ENCODE data around the gene SMARCC1.
A peak's percentile ranks its signal among the peaks of the same experiment; 100 is the strongest.

The SMARCC1 gene

DNA sequence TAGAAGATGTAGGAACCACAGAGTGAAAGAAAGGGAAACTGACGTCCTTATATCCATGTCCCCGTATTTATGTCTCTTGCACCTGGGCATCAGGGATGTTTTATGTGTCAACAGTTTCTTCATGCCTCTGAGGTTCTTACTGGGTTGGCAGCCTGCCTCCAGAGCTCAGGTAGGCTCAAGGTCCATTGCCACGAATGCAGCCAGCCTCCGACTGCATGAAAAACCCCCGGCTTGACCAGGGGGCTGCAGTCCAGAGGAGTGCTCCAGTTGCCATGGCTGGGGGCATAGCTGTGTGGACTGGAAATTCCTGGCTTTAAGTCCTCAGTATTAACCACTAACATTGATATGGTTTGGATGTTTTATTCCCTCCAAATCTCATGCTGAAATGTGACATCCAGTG lies 200.3 kb downstream of the SMARCC1 start:
- DNase-seq, result no peak

DNA sequence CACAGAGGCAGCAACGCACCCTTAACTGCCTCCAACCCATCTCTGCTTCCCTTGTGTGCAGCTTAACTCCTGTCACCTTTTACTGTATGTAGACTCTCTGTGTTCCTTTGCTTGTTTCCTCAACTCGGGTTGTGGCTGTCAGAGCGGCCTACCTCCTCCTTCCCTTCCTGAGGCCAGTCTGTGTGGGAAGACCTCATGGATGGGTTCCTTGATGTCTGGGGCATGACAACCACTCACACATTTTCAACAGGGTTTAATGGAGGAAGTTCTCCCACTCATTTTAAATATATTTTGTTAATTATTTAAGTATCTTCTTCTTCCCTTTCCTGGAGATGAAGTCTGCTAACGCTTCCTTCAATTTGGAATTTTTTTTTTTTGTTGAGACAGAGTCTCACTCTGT lies 201.2 kb downstream of the SMARCC1 start:
- DNase-seq, result no peak

DNA sequence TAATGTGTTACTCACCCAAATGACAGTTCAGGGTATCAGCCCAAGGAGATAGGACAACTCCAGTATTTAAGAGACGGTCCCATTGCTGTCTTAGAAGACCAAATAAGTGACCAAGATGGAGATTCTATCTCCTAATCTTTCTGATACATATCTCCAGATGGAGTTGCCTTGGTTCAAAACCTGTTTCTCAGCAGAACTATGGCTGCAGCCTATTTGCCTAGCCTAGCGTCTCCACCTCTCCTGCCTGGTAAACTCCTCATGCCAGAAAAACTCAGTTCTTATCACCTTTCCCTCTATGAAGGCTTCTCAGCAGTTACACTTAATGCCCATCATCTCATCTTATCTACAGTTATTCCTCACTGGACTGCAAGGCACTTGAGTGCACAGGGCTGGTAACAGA lies 201.8 kb downstream of the SMARCC1 start:
- no peak for DNase-seq

DNA sequence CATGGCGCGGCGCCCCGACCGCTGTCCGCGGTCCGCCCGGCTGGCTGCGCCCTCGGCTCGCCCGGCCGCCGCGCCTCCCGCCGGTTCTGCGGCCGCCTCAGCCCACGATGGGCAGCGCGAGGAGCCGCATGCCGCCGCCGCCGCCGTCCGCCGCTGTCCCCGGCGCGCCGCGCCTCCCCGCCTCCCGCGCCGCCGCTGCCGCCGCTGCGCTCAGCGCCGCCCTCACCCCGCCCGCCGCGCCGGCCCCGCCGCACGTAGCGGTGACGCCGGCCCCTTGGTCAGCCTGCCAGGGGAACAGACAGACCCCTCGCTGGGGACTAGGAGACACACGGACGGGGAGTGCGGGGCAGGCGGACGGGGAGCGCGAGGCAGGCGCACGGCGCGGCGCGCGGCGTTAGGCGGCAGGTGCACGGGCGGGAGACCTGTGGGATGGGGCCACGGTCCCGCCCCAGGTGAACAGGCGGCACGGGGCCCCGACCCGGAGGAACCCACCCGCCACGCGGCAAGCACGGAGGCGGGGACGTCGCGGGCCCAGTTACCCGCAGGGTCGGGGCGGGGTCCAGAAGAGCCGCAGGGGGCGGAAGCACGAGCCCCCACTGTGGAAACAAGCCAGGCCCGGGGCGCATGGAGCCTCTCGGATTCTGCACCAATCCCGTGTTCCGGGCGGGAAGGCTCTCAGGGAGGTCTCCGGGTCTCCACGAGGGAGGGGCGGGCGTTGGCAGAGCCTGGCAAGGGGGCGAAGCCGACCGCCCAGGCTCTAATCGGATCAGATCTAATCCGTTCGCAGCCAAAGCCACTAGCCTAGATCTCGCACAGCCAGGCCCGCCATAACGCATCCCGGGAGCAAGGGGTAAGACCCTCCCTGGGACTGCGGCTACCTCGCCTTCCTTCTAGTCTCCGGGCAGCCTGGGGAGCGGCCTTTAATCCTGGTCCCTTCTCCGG lies 202.7 kb downstream of the SMARCC1 start, which contains the start of gene CSPG5:
Gene CSPG5 (minus strand): TSS at position 175 of the 942 bp plus-strand sequence. CDS start 172 bp downstream, at position 3.
- no peak for DNase-seq

DNA sequence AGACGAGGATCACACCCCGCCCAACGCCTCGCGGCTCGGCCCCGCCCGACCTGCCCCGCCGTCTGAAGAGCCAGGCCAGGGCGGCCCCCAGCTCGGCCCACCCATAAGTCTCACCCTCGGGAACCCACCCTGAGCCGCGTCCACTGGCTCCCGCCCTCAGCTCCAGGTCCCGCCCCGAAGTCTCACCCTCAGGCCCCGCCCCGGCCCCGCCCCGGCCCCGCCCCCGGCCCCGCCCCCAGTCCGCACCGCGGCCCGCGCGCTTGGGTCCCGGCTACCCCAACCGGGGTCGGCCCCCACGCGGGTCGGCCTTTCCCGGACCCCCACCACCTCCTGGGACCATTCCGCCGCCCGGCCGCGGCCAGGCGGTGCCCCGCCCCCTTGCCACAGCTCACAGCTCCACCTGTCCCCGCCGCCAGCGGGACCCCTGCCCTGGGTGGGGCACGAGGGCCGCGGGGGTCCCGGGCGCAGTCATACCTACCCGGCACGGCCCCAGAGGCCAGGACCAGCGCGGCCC lies 203.5 kb downstream of the SMARCC1 start:
- DNase-seq, result peak; percentile 3

DNA sequence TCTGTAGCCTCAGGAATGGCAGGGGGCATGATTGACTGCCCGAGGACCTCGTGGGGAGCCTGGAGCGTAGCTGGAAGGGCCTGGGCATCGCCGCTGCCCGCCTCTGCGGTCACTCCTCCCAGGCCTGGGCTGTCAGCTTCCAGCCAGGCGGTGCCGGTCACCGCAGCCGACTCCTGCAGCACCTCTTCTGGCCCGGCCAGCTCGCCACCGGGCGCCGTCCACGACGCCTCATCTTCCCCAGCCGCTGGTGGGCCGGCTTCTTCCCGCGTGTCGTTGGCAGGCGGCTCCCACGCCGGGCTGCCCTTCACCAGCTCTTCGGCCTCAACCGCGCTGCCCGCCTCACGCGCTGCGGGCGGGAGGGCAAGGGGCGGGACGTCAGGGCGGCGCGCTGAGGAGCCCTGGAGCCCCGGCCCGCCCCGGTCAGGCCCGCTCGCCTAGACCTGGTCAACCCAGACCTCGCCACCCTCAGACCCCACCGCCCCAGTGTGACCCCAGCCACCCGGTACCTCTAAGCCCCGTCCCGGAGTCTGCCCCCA lies 204.0 kb downstream of the SMARCC1 start:
- no peak for DNase-seq

DNA sequence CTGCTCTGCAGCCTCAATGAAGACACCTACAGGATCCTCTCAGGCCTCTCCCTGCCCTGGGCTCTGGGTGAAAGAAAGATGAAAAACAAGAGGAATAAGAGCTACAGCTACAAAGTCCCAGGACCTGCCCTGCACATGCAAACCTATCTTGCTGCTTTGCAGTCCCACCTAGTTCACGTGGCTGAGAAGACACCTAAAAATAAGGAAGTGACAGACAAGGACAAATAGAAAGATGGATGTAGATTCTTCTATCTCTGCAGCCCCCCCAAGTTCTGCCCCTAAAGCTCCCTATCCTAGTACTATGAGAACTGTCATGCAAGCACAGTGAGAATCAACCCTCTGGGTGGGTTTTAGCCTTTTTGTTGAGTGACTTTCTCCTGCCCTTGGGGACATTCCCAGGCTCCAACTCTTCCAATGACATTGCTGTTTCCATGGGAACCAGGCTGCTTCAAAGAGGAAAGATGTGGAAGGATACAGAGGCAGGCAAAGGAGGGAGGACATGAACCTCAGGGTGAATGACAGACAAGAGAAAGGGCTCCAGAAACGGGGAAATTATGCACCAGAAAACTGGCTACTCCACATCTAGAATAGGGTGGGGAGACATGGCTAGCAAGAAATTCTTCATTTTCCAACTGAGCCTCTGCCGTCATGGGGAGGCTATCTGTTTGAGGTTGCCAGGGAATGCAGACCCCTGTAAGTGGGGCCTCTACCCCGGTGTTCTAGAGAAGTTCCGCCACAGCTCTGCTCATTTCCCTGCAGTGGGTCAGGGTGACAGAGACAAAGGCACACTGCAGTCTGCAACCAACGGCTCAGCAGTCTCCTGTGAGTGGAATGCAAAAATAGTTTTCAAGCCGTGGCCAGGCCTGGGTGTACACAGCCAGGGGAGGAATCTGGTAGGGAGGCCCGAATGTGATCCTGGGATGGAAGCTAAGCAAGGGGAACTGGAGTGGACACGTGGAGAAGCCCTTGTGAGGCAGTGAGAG lies 208.2 kb downstream of the SMARCC1 start:
- no peak for DNase-seq

DNA sequence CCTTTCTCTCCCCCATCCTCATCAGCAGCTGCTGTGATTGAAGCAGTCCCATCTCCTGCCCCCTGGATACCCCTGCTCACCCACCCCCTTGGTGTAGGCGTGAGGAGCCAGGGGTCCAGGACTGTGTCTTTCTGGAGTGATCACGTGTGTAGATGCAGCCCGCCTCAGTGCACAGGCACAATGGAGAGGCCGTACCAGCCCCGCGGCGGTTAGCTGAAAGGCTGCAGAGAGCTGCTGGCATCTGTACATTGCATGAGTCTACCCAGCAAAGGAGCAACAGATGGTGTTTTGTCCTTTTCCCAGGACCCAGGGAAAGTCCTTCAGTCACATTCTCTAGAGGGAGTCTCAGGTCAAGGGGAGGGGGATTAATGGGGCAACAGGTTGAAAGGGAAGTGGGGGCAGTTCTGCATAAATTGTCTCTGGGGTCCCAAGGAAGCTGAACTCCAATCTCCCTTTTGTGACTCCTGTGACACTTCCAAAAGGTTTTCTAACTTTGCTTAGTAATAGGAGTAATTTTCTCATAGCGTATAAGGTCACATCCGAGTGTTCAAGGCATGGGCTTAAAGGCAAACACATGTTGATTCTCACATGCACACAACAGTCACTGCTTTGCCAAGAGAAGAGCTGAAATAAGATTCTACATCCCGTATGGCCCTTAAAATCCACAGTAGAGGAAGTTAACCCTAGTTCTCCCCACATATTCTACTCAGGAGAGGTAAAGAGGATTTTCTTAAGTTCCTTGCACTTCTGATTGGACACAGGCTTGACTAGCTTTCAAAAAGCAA lies 210.1 kb downstream of the SMARCC1 start:
- no peak for DNase-seq

DNA sequence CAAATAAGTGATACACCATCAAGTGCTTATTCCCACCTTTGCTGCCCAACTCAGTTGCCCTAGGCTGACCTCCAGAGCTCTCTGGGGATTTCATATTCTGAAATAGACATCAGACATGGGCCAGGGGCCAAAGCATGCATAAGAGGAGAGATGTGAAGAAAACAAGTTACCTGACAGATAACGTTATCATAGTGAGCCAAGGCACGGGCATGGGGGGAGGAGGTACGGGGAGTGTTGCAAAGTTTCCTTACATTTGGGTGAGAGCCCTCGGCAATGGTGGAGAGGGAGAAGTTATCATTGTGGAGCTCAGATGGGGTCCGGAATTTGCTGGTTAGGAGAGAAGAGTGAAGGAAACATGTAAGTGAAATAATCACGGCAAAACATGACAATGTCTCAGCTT lies 212.8 kb downstream of the SMARCC1 start:
- DNase-seq, result no peak

DNA sequence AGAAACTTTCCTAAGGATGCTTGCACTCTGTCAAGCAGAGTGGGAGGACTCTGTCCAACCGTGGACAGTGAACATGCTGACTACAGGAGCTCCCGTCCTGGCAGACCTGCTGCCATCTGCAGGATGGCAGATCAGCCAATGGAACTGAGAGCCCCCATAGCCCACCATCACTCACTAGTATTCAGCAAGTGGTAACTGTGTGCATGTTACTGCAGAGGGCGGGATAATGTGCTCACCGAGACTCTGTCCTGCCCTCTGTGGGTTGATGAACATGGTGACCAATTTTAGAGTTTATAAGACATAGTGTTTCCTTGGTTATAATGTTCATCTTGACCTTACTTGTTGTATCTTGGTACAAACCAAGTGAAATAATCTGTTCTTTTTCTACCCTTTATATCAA lies 214.5 kb downstream of the SMARCC1 start:
- DNase-seq, result no peak

DNA sequence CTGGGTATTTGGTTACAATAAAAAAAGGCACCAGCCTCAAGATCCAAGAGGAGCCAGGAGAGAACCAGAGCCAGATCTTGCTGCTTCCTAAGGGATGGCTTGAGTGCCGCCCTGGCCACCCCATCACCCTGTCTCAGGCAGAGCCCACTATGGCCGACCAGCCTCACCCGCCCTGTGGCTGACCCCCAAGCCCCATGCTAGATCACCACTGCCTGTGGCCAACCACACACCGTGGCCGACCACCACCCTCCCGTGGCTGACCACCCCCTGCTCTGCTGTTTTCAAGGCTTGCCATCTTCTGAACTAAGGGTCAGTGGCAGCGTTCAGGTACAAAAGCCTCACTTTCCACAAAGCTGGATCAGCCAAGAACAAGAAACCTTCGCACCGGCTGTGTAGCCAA lies 215.0 kb downstream of the SMARCC1 start:
- DNase-seq, result no peak

DNA sequence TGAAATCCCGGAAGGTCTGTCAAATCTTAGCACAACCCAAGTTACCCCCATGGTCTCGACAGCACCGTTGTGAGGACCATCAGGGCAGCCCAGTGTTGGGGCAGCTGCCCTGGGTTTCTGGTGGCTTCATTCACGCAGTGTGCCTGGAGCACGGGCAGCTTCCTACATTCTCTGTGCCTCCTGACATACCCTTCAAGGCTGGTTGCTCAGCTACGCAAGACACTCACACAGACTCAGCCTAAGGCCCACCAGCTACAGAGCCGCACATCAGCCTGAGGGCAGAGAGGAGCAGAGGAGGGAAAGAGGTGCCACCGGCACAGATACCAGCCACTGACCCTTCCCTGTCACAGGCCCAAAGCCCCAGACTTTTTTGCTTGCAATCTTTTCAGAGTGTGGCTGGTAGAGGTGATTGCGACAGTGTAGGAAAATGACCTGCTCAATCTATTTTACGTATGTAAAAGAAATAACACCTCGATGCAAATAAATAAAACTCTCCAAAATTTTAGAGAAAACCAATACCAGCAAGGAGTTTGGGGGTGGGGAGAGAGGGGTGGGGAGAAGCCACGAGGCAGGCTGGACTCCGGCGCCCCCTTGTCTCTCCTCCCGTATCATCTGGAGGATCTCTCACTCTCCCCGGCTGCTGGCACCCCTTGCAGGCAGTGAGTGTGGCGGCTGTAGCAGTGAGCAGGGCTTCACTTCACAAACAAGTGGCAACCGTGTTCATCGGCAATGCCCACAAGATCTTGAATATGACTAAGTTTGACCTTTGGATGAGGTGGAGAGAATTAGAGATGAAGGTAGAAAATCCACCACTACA lies 215.8 kb downstream of the SMARCC1 start:
- no peak for DNase-seq

DNA sequence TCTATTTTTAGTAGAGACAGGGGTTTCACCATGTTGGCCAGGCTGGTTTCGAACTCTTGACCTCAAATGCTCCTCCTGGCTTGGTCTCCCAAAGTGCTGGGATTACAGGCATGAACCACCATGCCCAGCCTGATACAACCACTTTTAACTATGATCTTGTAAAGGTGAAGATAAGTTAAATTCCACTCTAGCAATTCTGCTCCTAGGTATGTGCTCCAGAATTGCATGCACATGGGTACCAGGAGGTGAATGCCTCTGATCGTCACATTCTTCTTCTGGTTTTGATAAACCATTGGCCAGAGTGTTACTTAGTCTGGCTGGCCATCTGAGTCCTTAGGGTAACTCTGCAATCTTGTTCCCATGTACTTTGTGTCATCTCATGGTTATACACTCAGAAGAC lies 225.3 kb downstream of the SMARCC1 start:
- no peak for DNase-seq

DNA sequence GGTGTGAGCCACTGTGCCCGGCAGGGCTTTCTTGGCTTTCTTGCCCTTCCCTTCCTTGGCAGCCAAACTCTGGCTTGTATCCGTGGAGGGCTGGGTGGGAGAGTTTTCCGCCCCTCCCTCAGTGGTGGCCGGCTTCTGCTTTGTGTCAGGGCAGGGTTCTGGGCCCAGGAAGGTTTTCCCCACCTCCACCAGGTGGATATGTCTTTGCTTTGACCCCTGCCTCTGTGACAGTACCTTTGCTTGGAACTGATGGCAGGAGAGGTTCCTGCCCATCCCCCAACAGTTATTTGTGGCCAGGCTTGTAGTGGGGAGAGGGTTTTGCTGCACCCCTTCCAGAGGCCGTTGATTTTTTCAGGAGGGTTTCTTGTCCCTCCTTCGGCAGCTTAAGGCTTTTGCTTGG lies 227.4 kb downstream of the SMARCC1 start:
- DNase-seq, result no peak

DNA sequence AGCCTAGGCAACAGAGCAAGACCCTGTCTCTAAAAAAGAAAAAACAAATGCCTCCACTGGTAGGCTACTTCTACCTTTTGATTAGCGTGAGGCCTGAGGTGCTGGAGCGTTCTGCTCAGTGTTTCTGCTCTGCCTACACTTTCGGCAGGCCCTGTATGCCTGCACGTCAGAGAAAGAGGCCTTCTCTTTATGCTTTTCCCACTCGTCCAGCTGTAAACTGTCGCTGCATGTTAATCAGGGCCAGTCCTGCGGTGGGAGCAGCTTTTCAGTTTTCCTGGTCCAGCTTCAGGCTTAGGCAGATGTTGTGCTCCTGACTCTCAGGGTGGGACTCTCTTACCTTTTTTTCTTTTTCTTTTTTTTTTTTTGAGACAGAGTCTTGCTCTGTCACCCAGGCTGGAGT lies 228.3 kb downstream of the SMARCC1 start:
- no peak for DNase-seq

DNA sequence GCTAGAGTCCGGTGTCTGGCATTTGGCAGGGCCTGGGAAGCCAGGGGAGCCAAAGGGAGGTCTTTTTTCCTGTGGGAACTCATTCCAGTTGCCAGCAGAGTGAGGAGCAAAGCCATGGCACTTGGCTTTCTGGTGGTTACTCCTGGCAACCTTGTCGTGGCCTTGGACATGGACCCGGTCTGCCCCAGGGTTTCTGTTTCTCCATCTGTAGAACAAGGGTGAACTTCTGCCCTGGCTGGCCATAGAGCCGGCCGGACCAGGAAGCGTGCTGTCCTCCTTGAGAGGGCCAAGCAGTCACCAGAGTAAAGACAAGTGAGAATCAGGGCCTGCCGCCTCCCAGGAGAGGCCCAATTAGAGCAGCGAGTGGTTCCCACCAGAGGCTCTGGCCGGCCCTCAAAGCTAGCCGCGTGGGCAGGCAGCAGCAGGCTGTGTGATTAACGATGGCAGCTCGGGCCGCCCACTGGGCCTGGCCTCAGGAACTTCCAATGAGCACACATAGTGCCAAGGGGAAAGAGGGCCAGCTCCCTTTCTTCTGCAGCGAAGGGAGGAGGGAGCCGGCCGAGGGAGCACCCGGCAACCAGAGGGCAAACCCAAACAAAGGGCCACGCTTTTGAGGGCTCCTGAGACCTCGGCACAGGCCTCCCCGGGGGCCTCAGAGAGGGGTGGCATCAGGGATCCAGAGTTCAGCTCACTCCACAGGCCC lies 239.1 kb downstream of the SMARCC1 start:
- no peak for DNase-seq

DNA sequence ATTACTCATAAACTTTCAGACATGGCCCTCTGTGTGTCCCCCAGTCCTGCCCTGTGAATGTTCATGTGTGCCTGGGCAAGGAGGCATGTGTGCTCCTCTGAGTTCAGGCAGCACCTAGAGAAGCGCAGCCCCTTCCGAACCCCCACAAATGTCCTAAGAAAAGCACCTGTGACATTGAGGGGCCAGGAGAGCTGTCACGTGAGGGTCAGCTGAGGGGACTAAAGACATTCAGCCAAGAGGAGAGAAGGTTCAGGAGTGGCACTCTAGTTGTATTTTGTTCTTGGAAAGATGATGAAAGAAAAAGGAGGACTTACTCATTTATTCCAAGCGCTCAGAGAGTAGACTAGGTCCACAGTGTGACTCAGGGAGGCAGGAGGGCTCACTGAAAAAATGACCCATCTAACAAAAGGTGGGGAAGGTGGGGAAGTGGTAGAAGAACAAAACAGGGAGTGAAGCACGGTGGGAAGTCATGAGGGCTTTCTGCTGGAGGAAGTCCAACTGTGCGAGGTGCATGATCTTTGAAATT lies 240.0 kb downstream of the SMARCC1 start:
- DNase-seq, result no peak

DNA sequence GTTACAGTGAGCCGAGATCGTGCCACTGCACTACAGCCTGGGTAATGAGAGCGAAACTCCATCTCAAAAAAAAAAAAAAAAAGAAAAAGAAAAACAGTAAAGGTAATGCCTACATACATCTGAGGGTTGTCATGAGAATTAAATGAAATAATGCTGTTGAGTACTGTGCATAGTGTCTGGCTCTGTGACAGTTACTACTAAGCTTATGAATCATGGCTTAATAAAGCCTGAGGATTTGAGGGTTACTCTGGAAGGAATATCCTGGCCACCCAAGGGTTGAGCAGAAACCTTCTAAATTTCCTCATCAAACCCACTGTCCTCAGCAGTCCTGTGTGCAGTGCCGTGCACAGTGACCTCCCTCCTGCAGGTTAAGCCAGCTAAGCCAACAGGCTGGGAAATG lies 241.4 kb downstream of the SMARCC1 start:
- no peak for DNase-seq

DNA sequence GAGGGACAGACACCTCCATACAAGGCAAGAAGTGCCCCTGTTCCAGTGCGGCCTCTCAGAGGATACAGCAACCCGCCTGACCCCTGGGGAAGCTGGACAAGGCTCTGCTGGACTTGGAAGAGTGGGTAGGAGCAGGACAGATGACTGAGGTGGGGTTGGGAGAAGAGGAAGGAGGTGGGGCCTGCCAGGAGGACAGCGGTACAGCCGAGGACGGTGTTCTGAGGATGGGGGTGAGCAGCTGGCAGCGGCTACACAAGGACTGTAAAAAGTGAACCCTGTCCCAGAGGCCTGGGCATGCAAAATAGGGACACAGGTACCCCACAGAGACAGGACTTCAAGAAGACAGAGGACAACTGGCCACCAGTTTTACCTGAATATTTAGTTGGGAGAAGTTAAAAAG lies 244.7 kb downstream of the SMARCC1 start:
- no peak for DNase-seq

DNA sequence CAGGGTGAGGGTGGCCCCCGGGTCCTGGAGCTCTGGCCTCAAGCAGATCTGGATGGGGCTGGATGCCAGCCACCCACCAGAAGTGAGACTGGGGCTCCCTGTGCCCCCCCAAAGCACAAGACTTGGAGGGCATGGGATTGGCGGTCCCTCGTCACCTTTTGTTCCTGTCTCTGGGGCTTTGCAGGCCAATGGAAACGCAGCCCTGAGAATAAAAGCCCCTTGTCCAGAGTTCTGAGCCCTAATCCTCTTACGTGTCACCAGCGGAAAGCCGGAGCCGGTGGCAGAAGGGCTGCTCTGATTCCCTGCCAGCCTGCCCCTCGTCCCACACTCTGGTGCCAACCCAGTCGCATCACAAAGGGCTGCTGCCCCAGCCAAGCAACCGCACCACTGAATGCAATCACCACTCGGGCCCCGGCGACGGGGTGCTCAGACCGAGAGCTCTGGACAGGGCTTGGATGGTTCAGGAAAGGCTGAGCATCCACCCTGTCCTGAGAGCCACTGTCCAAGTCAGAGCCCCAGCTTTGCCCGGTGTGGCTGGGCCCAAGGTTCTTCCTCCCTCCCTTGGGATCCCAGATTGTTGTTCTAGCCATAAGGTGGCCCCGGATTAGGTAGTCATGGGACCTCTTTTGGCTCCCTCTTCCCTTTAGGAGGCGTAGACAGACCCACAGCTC lies 245.3 kb downstream of the SMARCC1 start:
- no peak for DNase-seq

Data from NCI-H2171 treated with DMSO at 0.1 percent for 48 hours (cell line).